ENCODE measurements around the gene EPM2A. TPM values are rescaled to one million over a fixed set of nuclear protein-coding genes. Genes with fewer than 3 reads are reported as not detected.

The EPM2A gene
- total and polyA plus RNA-seq, 2 experiments from 2014 or later: 3.7 to 17.8 TPM

GRCh38 chr6:145643760-145644159 is 91.6 kb downstream of the EPM2A start:
- no peaks in the 10 kb centered on the region for H3K4me1 Mint-ChIP-seq
- no peak for ATAC-seq

More at GRCh38 chr6:145643760-145644159, 91.6 kb downstream of the EPM2A start:
- H3K27me3 Mint-ChIP-seq (ENCODE audit: insufficient read depth, low read depth, poor library complexity): no peaks in the 10 kb centered on the region
- no peak for DNase-seq (ENCODE audit: low spot score)
- Histone ChIP-seq H3F3A (replicated peaks; ENCODE audit: low read depth) (no peaks in the 10 kb centered on the region), H4K20me1 (replicated peaks; ENCODE audit: insufficient read depth) (no peaks in the 10 kb centered on the region), H3K4me2 (no peak overlapping the region), H2AFZ (no peak overlapping the region), H3K27me3 (ENCODE audit: insufficient read depth) (no peaks in the 10 kb centered on the region), H3K36me3 (ENCODE audit: insufficient read depth) (no peaks in the 10 kb centered on the region), H3K4me3 (no peak overlapping the region), H3K79me2 (replicated peaks; ENCODE audit: insufficient read depth) (no peaks in the 10 kb centered on the region), H3K4me1 (ENCODE audit: insufficient read depth) (0 out of 2 replicates have a peak, but pooled peaks cover 3% of the 10 kb centered on the region), H3K9me2 (ENCODE audit: insufficient read depth) (no peaks in the 10 kb centered on the region), H3K27ac (ENCODE audit: low read depth) (no peak overlapping the region)
- H3K9me3 Mint-ChIP-seq: no peaks in the 10 kb centered on the region
- no peak overlapping the region for H3K4me3 Mint-ChIP-seq
- H3K27ac Mint-ChIP-seq: no peak overlapping the region
- TF ChIP-seq REST (IDR thresholded peaks at IDR 0.05; ENCODE audit: unreplicated experiment) (no peak), EZH2phosphoT487 (IDR thresholded peaks at IDR 0.05; ENCODE audit: unreplicated experiment) (no peak), EZH2 (IDR thresholded peaks at IDR 0.05; ENCODE audit: low read depth, unreplicated experiment) (no peak), NANOG (IDR thresholded peaks at IDR 0.05; ENCODE audit: borderline replicate concordance) (no peak), POLR2AphosphoS5 (IDR thresholded peaks at IDR 0.05; ENCODE audit: low read depth) (no peak), ETS1 (IDR thresholded peaks at IDR 0.05) (no peak), STAT1 (IDR thresholded peaks at IDR 0.05; ENCODE audit: unreplicated experiment) (no peak), CTCF (conservative IDR thresholded peaks at IDR 0.05; ENCODE audit: low read depth in 2 of 2) (no peak), ZNF462 (CRISPR knock-in tag; IDR thresholded peaks at IDR 0.05) (no peak), ZNF331 (CRISPR knock-in tag; IDR thresholded peaks at IDR 0.05; ENCODE audit: low read depth) (no peak), CREB1 (CRISPR knock-in tag; IDR thresholded peaks at IDR 0.05; ENCODE audit: low read depth) (no peak), JUNB (IDR thresholded peaks at IDR 0.05; ENCODE audit: unreplicated experiment) (no peak)
- no peaks in the 10 kb centered on the region for H3K36me3 Mint-ChIP-seq (ENCODE audit: low read depth)
